Thyroid gland (tissue), 4 donors: ENCODE results near the gene PALLD. TPM values are rescaled to one million over a fixed set of nuclear protein-coding genes. Genes with fewer than 3 reads are reported as not detected.

Experiments
- DNase-seq, 2 donors: peaks; one replicate each; pipeline ENCODE4 v3.0.0-alpha.2; 2019
- H3K27ac ChIP-seq, 3 donors: fragments of 200-600 bp; sonication (generic); 1 replicate in 2 of 3; 2 replicates in 1 of 3; pipeline ENCODE4 v1.5.1; 2016 to 2019; ENCODE audit warnings: mild to moderate bottlenecking in 1 of 3, moderate library complexity in 1 of 3
- H3K27me3 ChIP-seq: fragments of 200-600 bp; sonication (generic); one replicate; pipeline ENCODE4 v1.5.1; 2019
- H3K36me3 ChIP-seq, 2 donors: fragments of 200-600 bp; sonication (generic); one replicate each; pipeline ENCODE4 v1.5.1; 2016 to 2019
- H3K4me1 ChIP-seq, 2 donors: fragments of 200-600 bp; sonication (generic); one replicate each; pipeline ENCODE4 v1.5.1; 2017 to 2019
- H3K4me3 ChIP-seq, 3 donors: fragments of 200-600 bp; sonication (generic); replicated peaks in 1 of 3; 1 replicate in 2 of 3; 2 replicates in 1 of 3; pipeline ENCODE4 v1.5.1; 2016; ENCODE audit warnings: mild to moderate bottlenecking in 1 of 3
- H3K9me3 ChIP-seq: fragments of 200-600 bp; sonication (generic); one replicate; pipeline ENCODE4 v1.5.1; 2017
- POLR2A ChIP-seq, 2 donors: fragments of 450-650 bp; IDR thresholded peaks; one replicate each; pipeline ENCODE4 v1.6.1; 2017; ENCODE audit warnings: antibody characterized with exemption in 2 of 2, mild to moderate bottlenecking in 2 of 2, moderate library complexity in 1 of 2
- WGBS, 2 donors: methylation state at CpG; one replicate each; pipeline ENCODE4 v1.1.5; 2017; 5-methylcytosine and 5-hydroxymethylcytosine counted together
- intact Hi-C: fragments of 100-400 bp; cut with DNase I; formaldehyde crosslinking; loops from one replicate; pipeline ENCODE4 v1.15.1; 2023
- total RNA-seq, 4 donors: library from RNA; depleted of rRNA; stranded (reverse); fragments of >200 nt; gene quantifications; one replicate each; pipeline ENCODE4 v1.2.3, GENCODE V29; 2016
- TF ChIP-seq, protein P1 (sequence below), 6 experiments: fragments of 200-600 bp in 3 of 6; fragments of 450-650 bp in 3 of 6; sonication (generic) in 3 of 6; IDR thresholded peaks; one replicate each; pipeline ENCODE4 v1.5.1; 2016 to 2019; ENCODE audit warnings: antibody characterized with exemption in 6 of 6, mild to moderate bottlenecking in 2 of 6, inconsistent platforms in 1 of 6, moderate library complexity in 1 of 6

Gene PALLD
- total RNA-seq, 4 donors from 2014 or later = 152 to 311 (median 226) TPM

DNA sequence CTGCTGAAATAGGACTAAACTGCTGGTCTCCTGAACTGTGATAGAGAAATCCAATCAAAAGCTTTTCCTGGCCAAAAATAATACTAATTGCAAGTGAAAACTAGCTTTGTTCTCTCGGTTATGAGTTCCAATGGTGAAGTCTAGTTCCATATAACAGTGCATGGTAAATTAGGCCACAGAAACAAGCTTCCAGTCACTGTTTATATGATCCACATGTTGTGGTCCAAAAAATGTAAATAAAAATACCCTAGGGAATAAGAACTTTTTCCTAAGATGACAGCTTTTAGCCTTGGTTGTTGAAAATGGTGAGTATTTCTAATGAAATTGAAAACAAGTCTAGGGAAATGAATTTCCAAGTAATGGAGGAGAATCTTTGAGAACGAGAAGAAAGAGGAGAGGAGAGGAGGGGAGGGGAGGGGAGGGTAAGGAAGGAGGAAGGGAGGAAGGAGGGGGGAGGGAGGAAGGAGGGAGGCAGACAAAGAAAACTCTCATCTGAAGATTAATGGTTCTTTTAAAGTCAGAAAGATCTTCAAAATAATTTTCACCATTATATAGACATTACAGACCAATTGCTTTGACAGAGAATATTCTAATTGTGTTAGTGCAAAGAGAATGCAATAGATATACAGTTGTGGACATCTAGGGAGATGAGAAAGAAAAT lies 26.1 kb downstream of the PALLD start:
- H3K4me3 ChIP-seq = no peak overlapping the region
- H3K27me3 ChIP-seq = no peaks in the 10 kb centered on the region
- 73 to 74% methylated on average over 2 of the region's 2 CpGs for WGBS, 2 donors
- H3K27ac ChIP-seq = no peak overlapping the region
- H3K4me1 ChIP-seq = peaks cover 12 to 16% of the 10 kb centered on the region in 2 donors
- TF ChIP-seq POLR2A (IDR thresholded peaks at IDR 0.05) = no peak
- TF ChIP-seq, protein P1, sequence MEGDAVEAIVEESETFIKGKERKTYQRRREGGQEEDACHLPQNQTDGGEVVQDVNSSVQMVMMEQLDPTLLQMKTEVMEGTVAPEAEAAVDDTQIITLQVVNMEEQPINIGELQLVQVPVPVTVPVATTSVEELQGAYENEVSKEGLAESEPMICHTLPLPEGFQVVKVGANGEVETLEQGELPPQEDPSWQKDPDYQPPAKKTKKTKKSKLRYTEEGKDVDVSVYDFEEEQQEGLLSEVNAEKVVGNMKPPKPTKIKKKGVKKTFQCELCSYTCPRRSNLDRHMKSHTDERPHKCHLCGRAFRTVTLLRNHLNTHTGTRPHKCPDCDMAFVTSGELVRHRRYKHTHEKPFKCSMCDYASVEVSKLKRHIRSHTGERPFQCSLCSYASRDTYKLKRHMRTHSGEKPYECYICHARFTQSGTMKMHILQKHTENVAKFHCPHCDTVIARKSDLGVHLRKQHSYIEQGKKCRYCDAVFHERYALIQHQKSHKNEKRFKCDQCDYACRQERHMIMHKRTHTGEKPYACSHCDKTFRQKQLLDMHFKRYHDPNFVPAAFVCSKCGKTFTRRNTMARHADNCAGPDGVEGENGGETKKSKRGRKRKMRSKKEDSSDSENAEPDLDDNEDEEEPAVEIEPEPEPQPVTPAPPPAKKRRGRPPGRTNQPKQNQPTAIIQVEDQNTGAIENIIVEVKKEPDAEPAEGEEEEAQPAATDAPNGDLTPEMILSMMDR (IDR thresholded peaks at IDR 0.05) = no peak
- intact Hi-C loops = no loop called here
- no peaks in the 10 kb centered on the region for H3K9me3 ChIP-seq
- no peak for DNase-seq
- H3K36me3 ChIP-seq = no peaks in the 10 kb centered on the region

DNA sequence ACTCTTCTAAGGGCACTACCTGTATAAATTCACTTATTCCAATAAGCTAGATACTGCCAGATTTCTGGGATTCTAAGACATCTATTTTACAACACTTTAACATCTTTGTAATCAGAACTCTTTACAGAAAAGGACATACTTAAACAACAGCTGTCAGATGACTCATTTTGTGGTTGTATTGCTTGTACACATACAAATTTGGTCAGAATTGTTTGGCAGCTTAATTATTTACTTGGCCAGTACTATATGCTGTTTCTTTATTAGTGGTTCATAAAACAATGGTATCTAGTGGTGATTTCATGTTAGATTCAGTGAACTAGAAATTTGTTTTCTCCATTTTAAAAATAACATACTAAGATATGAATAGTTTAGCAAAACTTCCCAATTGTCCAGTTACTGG lies 27.2 kb downstream of the PALLD start:
- no peak for DNase-seq
- intact Hi-C loops = no loop called here
- H3K4me1 ChIP-seq = peaks cover 12 to 16% of the 10 kb centered on the region in 2 donors
- H3K27ac ChIP-seq = no peak overlapping the region
- H3K4me3 ChIP-seq = no peak overlapping the region
- TF ChIP-seq, protein P1 (IDR thresholded peaks at IDR 0.05) = no peak
- no peak for TF ChIP-seq POLR2A (IDR thresholded peaks at IDR 0.05)
- no peaks in the 10 kb centered on the region for H3K9me3 ChIP-seq
- H3K36me3 ChIP-seq = no peaks in the 10 kb centered on the region
- H3K27me3 ChIP-seq = no peaks in the 10 kb centered on the region

DNA sequence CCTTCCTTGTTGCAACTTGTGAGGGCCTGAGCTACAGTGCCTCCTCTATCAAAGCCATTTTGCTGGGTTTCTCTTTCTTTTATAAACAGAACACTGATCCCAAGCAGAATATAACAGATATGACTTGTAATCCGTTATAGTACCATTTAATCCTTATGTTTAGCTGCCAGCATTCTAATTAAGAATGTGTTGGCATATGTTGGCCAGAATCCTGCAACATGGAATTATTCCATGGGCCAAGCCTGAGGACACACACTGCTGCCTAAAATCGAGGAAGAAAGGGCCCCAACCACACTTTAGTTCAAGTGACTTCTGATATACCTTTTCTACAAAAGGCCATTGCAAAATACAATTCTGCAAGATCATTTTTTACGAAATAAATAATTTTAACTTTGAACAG lies 28.0 kb downstream of the PALLD start:
- intact Hi-C loops = no loop called here
- TF ChIP-seq, protein P1 (IDR thresholded peaks at IDR 0.05) = no peak
- TF ChIP-seq POLR2A (IDR thresholded peaks at IDR 0.05) = no peak
- Histone ChIP-seq H3K9me3 (no peaks in the 10 kb centered on the region), H3K36me3 (no peaks in the 10 kb centered on the region), H3K27ac (no peak overlapping the region), H3K4me3 (no peak overlapping the region), H3K27me3 (no peaks in the 10 kb centered on the region), H3K4me1 (peaks cover 12 to 16% of the 10 kb centered on the region in 2 donors)
- no peak for DNase-seq
- WGBS, 2 donors = 90 to 93% methylated on average over 3 of the region's 3 CpGs

DNA sequence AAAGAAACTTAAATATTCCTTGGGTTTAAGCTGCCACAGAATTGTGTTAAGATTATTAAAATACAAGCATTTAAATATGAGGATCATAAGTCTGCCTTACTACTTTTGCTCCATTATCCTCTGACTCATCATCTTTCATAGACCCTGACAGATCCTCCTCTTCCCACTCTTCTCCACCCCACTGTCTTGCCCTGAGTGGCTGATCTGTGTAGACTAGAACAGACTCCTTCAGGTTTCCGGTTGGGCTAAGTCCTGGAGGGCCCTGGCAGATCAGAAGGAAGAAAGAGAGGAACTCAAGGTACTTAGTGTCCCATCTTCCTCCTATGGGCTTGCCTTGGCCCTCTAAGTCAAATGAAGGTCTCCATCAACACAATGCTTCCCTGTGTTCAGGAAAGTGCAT lies 30.7 kb downstream of the PALLD start:
- no peak for DNase-seq
- Histone ChIP-seq H3K27ac (no peak overlapping the region), H3K36me3 (no peaks in the 10 kb centered on the region), H3K4me1 (peaks cover 4% of the 10 kb centered on the region in 2 donors), H3K27me3 (no peaks in the 10 kb centered on the region), H3K4me3 (no peak overlapping the region), H3K9me3 (no peaks in the 10 kb centered on the region)
- TF ChIP-seq, protein P1 (IDR thresholded peaks at IDR 0.05) = no peak
- no peak for TF ChIP-seq POLR2A (IDR thresholded peaks at IDR 0.05)
- 96% methylated on average over 1 of the region's 1 CpG for WGBS, 2 donors
- intact Hi-C loops = no loop called here

DNA sequence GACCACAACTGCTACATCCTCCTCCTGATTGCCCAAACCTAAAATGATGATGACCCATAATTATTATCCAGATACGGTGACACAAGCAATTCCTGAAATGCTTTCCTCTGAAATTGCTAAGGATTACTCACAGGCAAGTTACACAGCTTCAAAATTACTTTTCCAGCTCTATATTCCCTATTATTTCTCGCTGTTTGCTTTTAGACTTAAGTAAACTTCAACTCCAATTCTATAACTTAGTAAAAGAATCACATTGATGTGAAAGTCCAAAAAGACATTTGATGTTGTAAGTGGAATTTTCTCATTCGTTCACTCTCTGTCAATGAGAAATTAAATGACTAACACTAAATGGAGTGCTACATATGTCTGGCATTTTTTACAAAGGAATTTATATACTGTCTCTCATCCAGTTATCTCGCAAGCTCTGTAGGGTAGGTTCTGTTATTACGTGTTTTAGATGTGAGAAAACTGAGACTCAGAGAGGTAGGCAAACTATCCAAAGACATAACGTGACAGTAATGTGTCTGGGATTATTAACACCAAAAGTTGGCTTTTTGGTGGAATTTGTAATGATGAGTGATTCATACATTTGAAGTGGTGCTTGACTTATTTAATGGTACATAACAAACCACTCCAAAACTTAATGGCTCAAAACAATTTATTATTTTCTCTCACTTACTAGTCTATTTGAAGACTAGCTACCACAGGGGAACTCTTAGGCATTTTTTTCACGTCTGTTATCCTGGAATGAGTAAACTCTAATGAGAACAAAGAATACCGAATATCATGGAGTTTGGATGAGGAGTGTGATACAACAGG lies 31.5 kb downstream of the PALLD start:
- Histone ChIP-seq H3K27me3 (no peaks in the 10 kb centered on the region), H3K4me1 (no peaks in the 10 kb centered on the region), H3K36me3 (no peaks in the 10 kb centered on the region), H3K27ac (no peak overlapping the region), H3K9me3 (no peaks in the 10 kb centered on the region), H3K4me3 (no peak overlapping the region)
- no peak for DNase-seq
- intact Hi-C loops = no loop called here
- TF ChIP-seq, protein P1 (IDR thresholded peaks at IDR 0.05) = no peak
- TF ChIP-seq POLR2A (IDR thresholded peaks at IDR 0.05) = no peak
- WGBS, 2 donors = 89 to 93% methylated on average over 8 of the region's 8 CpGs
